ENCODE results near the gene ASCC1.

- TF ChIP-seq CTCF (IDR thresholded peaks at IDR 0.05) (no peak), POLR2A (IDR thresholded peaks at IDR 0.05) (no peak)
These were observed 156.9 kb downstream of the ASCC1 start for GRCh38 chr10:72058989-72059842.
